GM06990 (cell line): ENCODE measurements around the gene MBD1.
"Not testable (repeated sequence)": the region's sequence is repeated elsewhere in the genome, so short reads cannot be mapped to it uniquely, and the experiment has no call there.

Experiments used
- DNase-seq: peaks from one replicate; pipeline ENCODE4 v3.0.0-alpha.2; 2011; ENCODE audit not compliant: insufficient read length; ENCODE audit errors: extremely low read depth
- H3K27me3 ChIP-seq: replicated peaks from 2 replicates; pipeline ENCODE4 v1.6.0; 2011; ENCODE audit warnings: low read length; ENCODE audit not compliant: control insufficient read depth, insufficient read depth
- H3K36me3 ChIP-seq: 2 replicates; pipeline ENCODE4 v1.5.1; 2011; ENCODE audit warnings: low read length; ENCODE audit not compliant: control insufficient read depth, insufficient read depth
- H3K4me3 ChIP-seq: replicated peaks from 2 replicates; pipeline ENCODE4 v1.5.1; 2011; ENCODE audit warnings: low read depth, mild to moderate bottlenecking, control low read depth, low read length
- TF ChIP-seq, protein P1 (sequence below): IDR thresholded peaks from 2 replicates; pipeline ENCODE4 v1.5.1; 2011; ENCODE audit warnings: low read length, control low read depth, mild to moderate bottlenecking, inconsistent platforms; ENCODE audit not compliant: insufficient read depth, poor library complexity, severe bottlenecking

The MBD1 gene

DNA sequence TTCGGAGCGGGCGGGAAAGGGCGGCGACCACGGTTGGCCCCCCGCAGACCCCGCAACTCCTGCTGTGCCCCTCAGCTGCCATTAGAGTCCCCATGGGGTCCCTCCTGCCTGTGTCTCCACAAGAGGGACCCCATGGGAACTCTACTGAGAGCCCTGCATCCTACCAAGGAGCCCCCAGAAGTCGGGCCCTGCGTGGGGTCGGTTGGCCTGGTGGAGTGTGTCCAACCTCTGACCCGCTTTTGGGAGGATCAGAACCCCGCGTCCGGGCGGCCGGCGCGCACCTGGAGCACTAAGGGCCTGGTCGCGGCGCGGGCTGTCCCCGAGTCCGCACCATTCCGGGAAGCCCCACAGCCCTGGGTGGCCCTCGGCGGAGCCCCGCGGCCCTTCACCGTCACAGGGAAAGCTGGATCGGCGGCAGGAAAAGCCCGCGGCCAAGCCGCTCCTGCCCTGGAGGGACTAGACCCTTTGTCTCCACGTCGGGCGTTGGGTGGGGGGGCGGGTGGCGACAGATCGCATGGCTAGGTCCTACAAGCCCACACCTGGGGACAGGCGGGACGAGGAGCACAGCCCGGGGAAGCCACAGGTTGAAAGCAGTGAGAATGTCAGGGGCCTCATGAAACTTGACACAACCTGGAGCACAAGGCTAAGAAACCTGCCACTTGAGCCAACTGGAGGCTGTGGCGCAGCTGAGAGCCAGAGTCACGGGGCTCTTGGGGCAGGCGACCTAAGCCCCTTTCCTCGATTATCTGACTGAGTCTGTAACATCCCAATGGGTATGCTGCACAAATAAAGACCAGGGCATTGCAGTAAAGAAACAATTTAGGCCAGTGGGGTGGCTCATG lies 17.3 kb upstream of the MBD1 start:
- TF ChIP-seq, protein P1, sequence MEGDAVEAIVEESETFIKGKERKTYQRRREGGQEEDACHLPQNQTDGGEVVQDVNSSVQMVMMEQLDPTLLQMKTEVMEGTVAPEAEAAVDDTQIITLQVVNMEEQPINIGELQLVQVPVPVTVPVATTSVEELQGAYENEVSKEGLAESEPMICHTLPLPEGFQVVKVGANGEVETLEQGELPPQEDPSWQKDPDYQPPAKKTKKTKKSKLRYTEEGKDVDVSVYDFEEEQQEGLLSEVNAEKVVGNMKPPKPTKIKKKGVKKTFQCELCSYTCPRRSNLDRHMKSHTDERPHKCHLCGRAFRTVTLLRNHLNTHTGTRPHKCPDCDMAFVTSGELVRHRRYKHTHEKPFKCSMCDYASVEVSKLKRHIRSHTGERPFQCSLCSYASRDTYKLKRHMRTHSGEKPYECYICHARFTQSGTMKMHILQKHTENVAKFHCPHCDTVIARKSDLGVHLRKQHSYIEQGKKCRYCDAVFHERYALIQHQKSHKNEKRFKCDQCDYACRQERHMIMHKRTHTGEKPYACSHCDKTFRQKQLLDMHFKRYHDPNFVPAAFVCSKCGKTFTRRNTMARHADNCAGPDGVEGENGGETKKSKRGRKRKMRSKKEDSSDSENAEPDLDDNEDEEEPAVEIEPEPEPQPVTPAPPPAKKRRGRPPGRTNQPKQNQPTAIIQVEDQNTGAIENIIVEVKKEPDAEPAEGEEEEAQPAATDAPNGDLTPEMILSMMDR: no peak
- DNase-seq: no peak
- H3K4me3 ChIP-seq: no peak overlapping the region

DNA sequence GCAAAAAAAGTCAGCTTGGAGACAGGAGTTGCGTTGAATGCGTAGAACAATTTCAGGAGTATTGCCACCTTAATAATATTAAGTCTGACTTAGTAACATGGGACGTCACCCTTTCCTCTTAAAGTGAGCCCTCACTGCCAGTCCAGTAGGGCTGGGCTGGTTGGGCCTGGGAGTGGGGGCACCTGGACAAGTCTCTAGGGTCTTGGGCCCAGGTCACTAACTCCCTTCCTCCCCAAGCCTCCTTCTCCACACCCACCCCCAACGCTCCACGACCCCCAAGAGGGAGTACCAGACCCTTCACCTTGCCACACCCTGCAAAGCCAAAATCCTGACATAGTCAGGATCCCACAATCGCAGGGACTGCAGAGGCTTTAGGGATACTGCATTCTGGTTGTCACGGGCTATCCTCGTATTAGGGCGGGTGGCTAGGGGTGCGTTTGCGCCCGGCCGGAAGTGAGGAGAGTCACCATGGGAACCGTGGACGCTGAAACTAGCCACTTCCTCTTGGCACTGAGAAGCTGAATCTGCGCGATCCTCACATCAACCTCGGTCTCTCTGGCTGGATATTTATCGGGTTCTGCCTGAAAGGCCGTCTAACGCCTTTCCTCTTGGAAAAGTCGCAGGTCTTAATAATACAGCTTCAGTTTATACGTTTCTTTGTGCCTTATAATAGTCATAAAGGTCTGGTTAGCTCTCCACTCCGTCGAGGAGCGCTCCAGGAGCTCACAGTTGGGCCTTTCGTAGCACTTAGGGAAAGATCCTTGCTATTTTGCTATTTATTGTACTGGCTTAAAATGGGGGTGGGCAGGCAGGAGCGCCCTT lies 16.5 kb upstream of the MBD1 start:
- TF ChIP-seq, protein P1: no peak
- H3K27me3 ChIP-seq: no peaks in the 10 kb centered on the region; the same call in 1 of the 2 replicates
- H3K4me3 ChIP-seq: peak overlapping the region; percentile 15; the same call in 1 of the 2 replicates
- no peaks in the 10 kb centered on the region for H3K36me3 ChIP-seq
- DNase-seq: peak; percentile 81

More for the DNA sequence above, 17.3 kb upstream of the MBD1 start:
- Histone ChIP-seq H3K36me3 (no peaks in the 10 kb centered on the region), H3K27me3 (no peaks in the 10 kb centered on the region; the same call in 1 of the 2 replicates)

DNA sequence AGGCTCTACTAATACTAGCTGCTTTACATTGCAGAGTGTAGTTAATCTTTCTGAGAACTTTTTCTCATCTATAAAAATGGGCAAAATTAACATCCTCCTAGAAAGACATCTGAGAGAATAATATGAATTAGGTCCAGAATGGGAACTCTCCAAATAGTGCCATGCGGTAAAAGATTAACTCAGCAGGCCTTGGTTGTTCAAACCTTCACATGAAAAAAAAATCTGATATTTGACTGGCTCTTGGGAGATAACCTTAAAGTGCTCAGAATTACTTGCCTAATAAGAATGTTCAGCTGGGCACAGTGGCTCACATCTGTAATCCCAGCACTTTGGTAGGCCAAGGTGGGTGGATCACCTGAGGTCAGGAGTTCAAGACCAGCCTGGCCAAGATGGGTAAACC lies 11.7 kb upstream of the MBD1 start:
- no peak for DNase-seq
- Histone ChIP-seq H3K36me3 (no peaks in the 10 kb centered on the region), H3K4me3 (no peak overlapping the region), H3K27me3 (no peaks in the 10 kb centered on the region)
- TF ChIP-seq, protein P1: no peak

DNA sequence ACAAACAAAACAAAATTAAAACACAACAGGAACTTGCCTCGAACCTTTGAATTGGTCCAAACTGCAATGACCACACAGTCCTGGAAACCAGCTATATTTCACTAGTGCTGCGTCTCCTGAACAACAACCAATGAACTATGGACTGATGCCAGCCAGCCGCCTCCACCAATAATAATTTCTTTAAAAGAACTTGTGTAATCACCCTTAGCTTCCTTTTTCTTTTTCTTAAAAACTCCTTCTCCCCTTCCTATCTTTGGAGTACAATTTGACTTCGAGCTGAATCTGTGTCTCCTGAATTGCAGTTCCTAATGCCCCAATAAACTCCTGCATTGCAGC lies 7.8 kb upstream of the MBD1 start:
- peaks cover 14% of the 10 kb centered on the region for H3K36me3 ChIP-seq
- no peaks in the 10 kb centered on the region for H3K27me3 ChIP-seq
- no peak overlapping the region for H3K4me3 ChIP-seq
- TF ChIP-seq, protein P1: no peak
- DNase-seq: no peak

DNA sequence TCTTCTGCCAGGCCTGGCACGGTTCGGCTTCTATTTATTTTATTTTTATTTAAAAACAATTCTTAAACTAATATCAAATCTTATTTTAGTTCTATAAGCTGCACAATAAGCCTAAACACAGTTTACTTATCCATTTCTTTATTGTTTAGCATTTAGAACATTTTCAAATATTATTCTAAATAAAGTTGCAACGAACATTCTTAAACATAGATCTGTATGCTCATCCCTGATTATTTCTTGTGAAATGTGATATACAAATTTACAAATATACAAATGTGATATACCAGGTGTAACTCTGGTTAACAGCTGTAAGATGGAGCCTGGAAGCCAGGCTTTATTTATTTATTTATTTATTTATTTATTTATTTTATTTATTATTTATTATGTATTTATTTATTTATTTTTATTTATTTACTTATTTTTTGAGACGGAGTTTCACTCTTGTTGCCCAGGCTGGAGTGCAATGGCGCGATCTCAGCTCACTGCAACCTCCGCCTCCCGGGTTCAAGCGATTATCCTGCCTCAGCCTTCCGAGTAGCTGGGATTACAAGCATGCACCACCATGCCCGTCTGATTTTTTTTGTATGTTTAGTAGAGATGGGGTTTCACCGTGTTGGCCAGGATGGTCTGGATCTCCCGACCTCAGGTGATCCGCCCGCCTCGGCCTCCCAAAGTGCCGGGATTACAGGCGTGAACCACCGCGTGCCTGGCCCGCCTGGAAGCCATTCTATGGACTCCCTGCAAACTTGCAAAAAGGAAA lies 7.2 kb upstream of the MBD1 start:
- H3K4me3 ChIP-seq: peak overlapping the region; percentile 91
- H3K36me3 ChIP-seq: peaks cover 19% of the 10 kb centered on the region
- not testable (repeated sequence) for DNase-seq, H3K27me3 ChIP-seq
